A673 (cell line): Measurements from ENCODE around the gene EVI5L. TPM values are rescaled to one million over a fixed set of nuclear protein-coding genes. Genes with fewer than 3 reads are reported as not detected.
A peak's percentile ranks its signal among the peaks of the same experiment; 100 is the strongest.

ENCODE experiments used
- BruUV-seq: library from RNA; stranded (reverse); fragments of 400-500 nt; replicated peaks from 2 replicates; lab custom pipeline; 2021; lab: Mats Ljungman, UMichigan
- CTCF ChIA-PET: fragments of 300-600 bp; sonication (Branson Sonifier 250); formaldehyde crosslinking; loops from one replicate; lab custom pipeline; 2022; ENCODE audit warnings: antibody characterized with exemption; lab: Charles Lee
- POLR2A ChIA-PET: fragments of 300-600 bp; sonication (Branson Sonifier 250); formaldehyde crosslinking; loops from one replicate; lab custom pipeline; 2022; ENCODE audit warnings: antibody characterized with exemption; ENCODE audit not compliant: low non-redundant PET; lab: Charles Lee
- DNase-seq: peaks from one replicate; pipeline ENCODE4 v3.0.0-alpha.2; 2015; ENCODE audit warnings: low spot score
- H3K27ac ChIP-seq: fragments of 200-600 bp; sonication (generic); 2 replicates; pipeline ENCODE4 v1.5.1; 2016; ENCODE audit warnings: mixed run types, low read depth, mild to moderate bottlenecking, mixed read lengths, antibody characterized with exemption, low read length; ENCODE audit not compliant: poor library complexity, severe bottlenecking
- H3K27me3 ChIP-seq: fragments of 200-600 bp; sonication (generic); replicated peaks from 2 replicates; pipeline ENCODE4 v1.6.1; 2017; ENCODE audit warnings: mixed run types, low read depth, mild to moderate bottlenecking, mixed read lengths, antibody characterized with exemption, low read length; ENCODE audit not compliant: insufficient read depth, poor library complexity
- H3K36me3 ChIP-seq: fragments of 200-600 bp; sonication (generic); 2 replicates; pipeline ENCODE4 v1.6.1; 2016; ENCODE audit warnings: mixed run types, mild to moderate bottlenecking, mixed read lengths, antibody characterized with exemption, low read length; ENCODE audit not compliant: insufficient read depth, poor library complexity, severe bottlenecking
- H3K4me1 ChIP-seq: fragments of 200-600 bp; sonication (generic); 2 replicates; pipeline ENCODE4 v1.6.1; 2017; ENCODE audit warnings: mixed run types, mild to moderate bottlenecking, mixed read lengths, antibody characterized with exemption, low read length; ENCODE audit not compliant: insufficient read depth, poor library complexity, severe bottlenecking
- H3K4me3 ChIP-seq: fragments of 200-600 bp; sonication (generic); 2 replicates; pipeline ENCODE4 v1.5.1; 2016; ENCODE audit warnings: low read depth, mixed run types, mild to moderate bottlenecking, mixed read lengths, low read length; ENCODE audit not compliant: poor library complexity, severe bottlenecking
- H3K9me3 ChIP-seq: fragments of 200-600 bp; sonication (generic); 2 replicates; pipeline ENCODE4 v1.6.1; 2016; ENCODE audit warnings: mixed run types, low read depth, mild to moderate bottlenecking, mixed read lengths, antibody characterized with exemption, low read length; ENCODE audit not compliant: poor library complexity, severe bottlenecking
- CTCF ChIP-seq: fragments of 300-800, 200-600 bp; sonication (generic); conservative IDR thresholded peaks from 2 replicates; pipeline ENCODE4 v1.5.1; 2017; ENCODE audit warnings: low read depth, mild to moderate bottlenecking, antibody characterized with exemption, low read length, moderate library complexity, mixed read lengths
- EZH2 ChIP-seq: fragments of 200-600 bp; sonication (generic); IDR thresholded peaks from 2 replicates; pipeline ENCODE4 v1.6.1; 2017; ENCODE audit warnings: borderline replicate concordance, low read depth, mild to moderate bottlenecking, mixed read lengths, antibody characterized with exemption, low read length; ENCODE audit not compliant: poor library complexity, severe bottlenecking
- intact Hi-C: fragments of 100-400 bp; cut with micrococcal nuclease; formaldehyde crosslinking; loops from one replicate; pipeline ENCODE4 v1.10.0; 2022; ENCODE audit not compliant: unreplicated experiment
- total RNA-seq: library from RNA; stranded (reverse); gene quantifications from 2 replicates; pipeline ENCODE4 v1.2.3, GENCODE V29; 2021

EVI5L gene
- total RNA-seq, 1 experiment from 2014 or later = 4.8 TPM

- DNase-seq = no peak
- Histone ChIP-seq H3K4me1 (peaks cover 13% of the 10 kb centered on the region), H3K4me3 (no peak overlapping the region), H3K27me3 (no peaks in the 10 kb centered on the region), H3K27ac (no peak overlapping the region), H3K36me3 (peaks cover 5% of the 10 kb centered on the region), H3K9me3 (no peaks in the 10 kb centered on the region)
- intact Hi-C loops = no loop called here
- no TSS peak for BruUV-seq
- CTCF ChIA-PET = no interaction called here
- POLR2A ChIA-PET = no interaction called here
- no peak for TF ChIP-seq EZH2
- no peak for TF ChIP-seq CTCF
These were observed 70.9 kb downstream of the EVI5L start for GRCh38 chr19:7900931-7901330.

- DNase-seq = no peak
- ChIA-PET POLR2A (no interaction called here), CTCF (interaction anchor here (0.7 kb wide), 2 partner anchors 55 to 972 kb away, joined by 4 to 5 read pairs; no protein-coding TSS in a partner anchor)
- TF ChIP-seq EZH2 = no peak
- TF ChIP-seq CTCF = no peak
- no peak overlapping the region for H3K4me3 ChIP-seq
- H3K27ac ChIP-seq = no peak overlapping the region
- BruUV-seq = no TSS peak
- intact Hi-C loops = no loop called here
- peaks cover 8% of the 10 kb centered on the region for H3K36me3 ChIP-seq
- H3K9me3 ChIP-seq = no peaks in the 10 kb centered on the region
- H3K4me1 ChIP-seq = peaks cover 13% of the 10 kb centered on the region
- no peaks in the 10 kb centered on the region for H3K27me3 ChIP-seq
These were observed 71.3 kb downstream of the EVI5L start for GRCh38 chr19:7901337-7901736.

GRCh38 chr19:7902796-7903243 lies 72.8 kb downstream of the EVI5L start:
- ChIA-PET CTCF (interaction anchor here (0.5 to 1.0 kb wide), 3 partner anchors 18 to 328 kb away, joined by 3 to 6 read pairs (median 5); partner anchors contain the start of gene SNAPC2), POLR2A (interaction anchor here (0.5 to 0.6 kb wide), 3 partner anchors 350 to 611 kb away, joined by 3 to 12 read pairs (median 7); no protein-coding TSS in a partner anchor)
- TF ChIP-seq CTCF = no peak
- no peak for TF ChIP-seq EZH2
- peak overlapping the region; percentile 92 for H3K4me3 ChIP-seq
- intact Hi-C loops = loop anchor here (2.0 kb wide), 1 partner anchor 32 kb away; no protein-coding TSS in a partner anchor
- peak overlapping the region; percentile 74 for H3K27ac ChIP-seq
- no peaks in the 10 kb centered on the region for H3K27me3 ChIP-seq
- TSS peak; percentile 77 for BruUV-seq
- peaks cover 13% of the 10 kb centered on the region for H3K4me1 ChIP-seq
- peaks cover 8% of the 10 kb centered on the region for H3K36me3 ChIP-seq
- H3K9me3 ChIP-seq = no peaks in the 10 kb centered on the region
- DNase-seq = no peak
